ENCODE data around the gene GAGE12J. TPM values are rescaled to one million over a fixed set of nuclear protein-coding genes. Genes with fewer than 3 reads are reported as not detected.
"Not testable (repeated sequence)": the region's sequence is repeated elsewhere in the genome, so short reads cannot be mapped to it uniquely, and the experiment has no call there.

GAGE12J gene
- total RNA-seq, 2 donors from 2014 or later, result not detected

DNA sequence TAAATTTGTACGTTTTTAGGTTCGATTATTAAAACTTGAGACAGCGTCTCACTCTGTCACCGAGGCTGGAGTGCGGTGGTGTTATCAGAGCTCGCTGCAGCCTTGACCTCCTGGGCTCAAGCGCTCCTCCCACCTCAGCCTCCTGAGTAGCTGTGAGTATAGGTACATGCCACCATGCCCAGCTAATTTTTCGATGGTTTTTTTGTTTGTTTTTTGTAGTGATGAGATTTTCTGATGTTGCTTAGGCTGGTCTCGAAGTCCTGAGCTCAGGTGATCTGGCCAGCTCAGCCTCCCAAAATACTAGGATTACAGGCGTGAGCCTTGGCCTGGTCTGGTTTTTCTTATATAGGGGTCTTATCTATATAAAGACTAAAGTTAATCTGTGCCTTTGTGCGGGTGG lies 8.6 kb downstream of the GAGE12J start:
- not testable (repeated sequence) for H3K27ac Mint-ChIP-seq; H3K36me3 Mint-ChIP-seq (ENCODE audit: low read depth); H3K4me1 Mint-ChIP-seq; H3K27me3 Mint-ChIP-seq; ATAC-seq; H3K4me3 Mint-ChIP-seq; DNase-seq; H3K9me3 ChIP-seq (ENCODE audit: control insufficient read depth, low read length, poor library complexity, severe bottlenecking)

DNA sequence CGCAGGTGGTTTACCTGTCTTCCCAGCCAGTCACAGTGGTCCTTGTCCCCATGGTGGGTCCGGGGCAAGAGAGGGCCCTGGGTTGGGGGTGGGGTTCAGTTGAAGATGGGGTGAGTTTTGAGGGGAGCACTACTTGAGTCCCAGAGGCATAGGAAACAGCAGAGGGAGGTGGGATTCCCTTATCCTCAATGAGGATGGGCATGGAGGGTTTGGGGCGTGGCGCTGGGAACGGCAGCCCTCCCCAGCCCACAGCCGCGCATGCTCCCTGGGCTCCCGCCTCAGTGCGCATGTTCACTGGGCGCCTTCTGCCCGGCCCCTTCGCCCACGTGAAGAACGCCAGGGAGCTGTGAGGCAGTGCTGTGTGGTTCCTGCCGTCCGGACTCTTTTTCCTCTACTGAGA lies 9.4 kb downstream of the GAGE12J start, which contains the start of gene GAGE13:
TSS of gene GAGE13 (plus strand) at position 301 of the 400 bp plus-strand sequence. CDS start 1,156 bp downstream, outside the sequence.
- DNase-seq; H3K27ac Mint-ChIP-seq; H3K4me1 Mint-ChIP-seq; H3K4me3 Mint-ChIP-seq; ATAC-seq; H3K27me3 Mint-ChIP-seq; H3K9me3 ChIP-seq (ENCODE audit: control insufficient read depth, low read length, poor library complexity, severe bottlenecking); H3K36me3 Mint-ChIP-seq (ENCODE audit: low read depth): not testable (repeated sequence)

DNA sequence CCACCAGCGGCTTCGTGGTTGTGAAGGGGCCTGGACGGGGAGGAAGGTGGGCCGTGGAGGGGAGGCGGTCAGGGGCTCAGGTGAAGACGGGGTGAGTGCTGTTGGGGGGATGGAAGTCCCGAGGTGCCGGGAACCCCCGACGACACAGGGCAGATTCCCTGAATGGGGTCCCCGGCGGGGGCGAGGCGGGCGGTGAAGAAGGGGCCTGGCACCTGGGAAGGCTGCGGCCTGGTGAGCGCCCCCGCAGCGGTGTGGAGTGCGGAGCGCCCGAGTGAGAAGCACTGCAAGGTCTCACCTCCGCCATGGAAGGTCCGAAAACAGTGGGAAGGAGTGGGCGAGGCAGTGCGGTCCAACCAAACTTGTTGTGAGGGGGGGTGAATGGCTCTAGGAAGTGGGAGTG lies 10.0 kb downstream of the GAGE12J start:
- ATAC-seq; H3K27me3 Mint-ChIP-seq; H3K9me3 ChIP-seq (ENCODE audit: control insufficient read depth, low read length, poor library complexity, severe bottlenecking); H3K4me1 Mint-ChIP-seq; DNase-seq; H3K27ac Mint-ChIP-seq; H3K4me3 Mint-ChIP-seq; H3K36me3 Mint-ChIP-seq (ENCODE audit: low read depth): not testable (repeated sequence)

DNA sequence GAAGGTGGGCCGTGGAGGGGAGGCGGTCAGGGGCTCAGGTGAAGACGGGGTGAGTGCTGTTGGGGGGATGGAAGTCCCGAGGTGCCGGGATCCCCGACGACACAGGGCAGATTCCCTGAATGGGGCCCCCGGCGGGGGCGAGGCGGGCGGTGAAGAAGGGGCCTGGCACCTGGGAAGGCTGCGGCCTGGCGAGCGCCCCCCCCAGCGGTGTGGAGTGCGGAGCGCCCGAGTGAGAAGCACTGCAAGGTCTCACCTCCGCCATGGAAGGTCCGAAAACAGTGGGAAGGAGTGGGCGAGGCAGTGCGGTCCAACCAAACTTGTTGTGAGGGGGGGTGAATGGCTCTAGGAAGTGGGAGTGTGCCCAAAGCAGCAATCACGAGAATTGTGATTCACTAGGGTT lies 19.6 kb downstream of the GAGE12J start:
- ATAC-seq; H3K27me3 Mint-ChIP-seq; H3K4me3 Mint-ChIP-seq; H3K4me1 Mint-ChIP-seq; H3K36me3 Mint-ChIP-seq (ENCODE audit: low read depth); H3K27ac Mint-ChIP-seq; H3K9me3 ChIP-seq (ENCODE audit: control insufficient read depth, low read length, poor library complexity, severe bottlenecking): not testable (repeated sequence)
- DNase-seq, result peak in 1 of 3 donors; percentile 27

DNA sequence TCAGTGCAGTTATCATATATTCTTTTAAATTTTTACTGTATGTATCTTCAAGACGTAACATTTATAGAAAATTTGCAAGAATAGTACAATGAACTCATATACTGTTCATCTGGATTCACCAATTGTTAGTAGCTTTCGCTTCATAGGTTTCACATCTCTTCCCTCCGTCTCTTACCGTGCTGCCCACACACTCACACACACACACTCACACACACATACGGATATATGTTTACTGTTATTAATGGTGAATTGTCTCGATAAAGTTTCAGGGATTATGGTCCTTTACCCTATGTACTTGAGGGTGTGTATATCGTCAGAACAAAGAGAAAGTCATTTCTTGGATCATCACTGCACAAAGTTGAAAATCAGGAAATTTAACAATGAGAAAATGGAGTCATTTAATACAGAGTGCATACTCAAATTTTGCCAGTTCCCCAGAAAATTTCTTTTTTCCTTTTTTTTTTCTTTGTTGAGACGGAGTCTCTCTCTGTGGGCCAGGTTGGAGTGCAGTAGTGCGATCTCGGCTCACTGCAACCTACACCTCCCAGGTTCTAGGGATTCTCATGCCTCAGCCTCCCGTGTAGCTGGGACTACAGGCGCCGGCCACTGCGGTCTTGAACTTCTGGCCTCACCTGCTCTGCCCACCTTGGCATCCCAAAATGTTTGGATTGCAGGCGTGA lies 22.8 kb downstream of the GAGE12J start:
- DNase-seq; H3K27me3 Mint-ChIP-seq; H3K9me3 ChIP-seq (ENCODE audit: control insufficient read depth, low read length, poor library complexity, severe bottlenecking); H3K4me3 Mint-ChIP-seq; ATAC-seq; H3K4me1 Mint-ChIP-seq; H3K27ac Mint-ChIP-seq; H3K36me3 Mint-ChIP-seq (ENCODE audit: low read depth): not testable (repeated sequence)

DNA sequence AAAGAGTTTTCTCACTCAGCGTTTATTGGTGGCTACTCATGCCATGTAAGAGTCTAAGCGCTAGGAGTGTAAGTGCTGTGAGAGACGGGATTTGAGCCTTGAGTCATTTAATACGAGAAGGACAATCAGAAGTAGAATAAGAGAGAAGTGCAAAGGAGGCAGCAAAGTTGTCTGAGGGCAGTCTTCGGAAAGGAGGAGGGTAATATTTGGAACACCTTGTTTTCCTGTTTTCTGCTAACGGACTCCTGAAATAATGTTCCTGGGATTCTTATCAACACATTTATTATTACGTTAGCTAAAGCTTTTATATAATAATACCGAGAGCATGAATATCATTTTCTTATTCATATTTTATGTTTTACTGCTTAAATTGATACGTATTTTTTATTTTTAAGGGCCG lies 23.6 kb downstream of the GAGE12J start:
- ATAC-seq; H3K4me3 Mint-ChIP-seq; H3K27me3 Mint-ChIP-seq; H3K4me1 Mint-ChIP-seq; H3K9me3 ChIP-seq (ENCODE audit: control insufficient read depth, low read length, poor library complexity, severe bottlenecking); DNase-seq; H3K27ac Mint-ChIP-seq; H3K36me3 Mint-ChIP-seq (ENCODE audit: low read depth): not testable (repeated sequence)

DNA sequence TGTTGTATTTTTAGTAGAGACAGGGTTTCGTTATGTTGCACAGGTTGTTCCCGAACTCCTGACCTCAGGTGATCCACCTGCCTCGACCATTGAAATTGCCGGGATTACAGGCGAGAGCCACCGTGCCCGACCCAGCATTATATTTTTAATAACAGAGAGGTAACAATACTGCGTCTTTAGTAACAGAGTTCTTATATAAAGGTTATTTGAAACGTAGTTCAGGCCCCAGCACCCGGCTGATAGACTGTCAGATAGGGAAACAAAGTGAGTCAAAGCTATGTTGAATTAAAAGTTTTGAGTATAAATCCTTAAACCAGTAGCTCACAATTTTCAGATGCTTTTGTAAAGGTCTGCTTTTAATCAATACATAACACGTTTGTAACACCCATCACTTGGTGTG lies 24.3 kb downstream of the GAGE12J start:
- H3K27me3 Mint-ChIP-seq; H3K4me1 Mint-ChIP-seq; H3K4me3 Mint-ChIP-seq; H3K9me3 ChIP-seq (ENCODE audit: control insufficient read depth, low read length, poor library complexity, severe bottlenecking); H3K36me3 Mint-ChIP-seq (ENCODE audit: low read depth); H3K27ac Mint-ChIP-seq; DNase-seq; ATAC-seq: not testable (repeated sequence)

Other genes with a start within 250 kb of the GAGE12J start
- 10 to 100 TPM; 18.8 to 20.6 TPM for gene PRAF2, start 248.0 kb upstream of the GAGE12J start, total RNA-seq
- 10 to 100 TPM; 69.9 to 73.5 TPM for gene WDR45, start 242.2 kb upstream of the GAGE12J start, total RNA-seq
- 10 to 100 TPM; 13.5 to 14.4 TPM for gene GPKOW, start 198.3 kb upstream of the GAGE12J start, total RNA-seq
- 1 to 10 TPM; 1.0 to 1.1 TPM for gene MAGIX, start 159.3 kb upstream of the GAGE12J start, total RNA-seq
- 100 to 1,000 TPM; 180 to 203 TPM for gene PLP2, start 150.1 kb upstream of the GAGE12J start, total RNA-seq
- gene PRICKLE3, start 135.7 kb upstream of the GAGE12J start, total RNA-seq, result 1 to 10 TPM; 4.8 to 7.5 TPM
- under 1 TPM; 0.30 to 0.60 TPM for gene SYP, start 121.8 kb upstream of the GAGE12J start, total RNA-seq
- under 1 TPM; 0.47 to 0.67 TPM for gene CACNA1F, start 88.7 kb upstream of the GAGE12J start, total RNA-seq
- 10 to 100 TPM; 18.2 to 22.8 TPM for gene CCDC22, start 86.6 kb upstream of the GAGE12J start, total RNA-seq
- gene FOXP3, start 57.3 kb upstream of the GAGE12J start, total RNA-seq, result 10 to 100 TPM; 16.1 to 19.1 TPM
- gene PPP1R3F, start 52.2 kb upstream of the GAGE12J start, total RNA-seq, result 10 to 100 TPM in 1 of 2 donors, 1 to 10 TPM in 1; 8.3 to 10.8 TPM
- not detected for gene GAGE10, start 18.4 kb upstream of the GAGE12J start, total RNA-seq
- not detected for gene GAGE13, start 9.5 kb downstream of the GAGE12J start, total RNA-seq
- gene GAGE12C, start 210.1 kb downstream of the GAGE12J start, total RNA-seq, result not detected
- not detected for gene GAGE12D, start 219.7 kb downstream of the GAGE12J start, total RNA-seq
- not detected for gene GAGE12E, start 229.3 kb downstream of the GAGE12J start, total RNA-seq
- not detected for gene GAGE12F, start 238.8 kb downstream of the GAGE12J start, total RNA-seq
- gene GAGE12G, start 248.4 kb downstream of the GAGE12J start, total RNA-seq, result not detected